SK-N-MC (cell line): ENCODE data around the gene UBE2L6.

Experiments
- EZH2 ChIP-seq: fragments of 200-600 bp; sonication (generic); IDR thresholded peaks from one replicate; pipeline ENCODE4 v1.6.1; 2017; ENCODE audit warnings: antibody characterized with exemption
- POLR2AphosphoS5 ChIP-seq: IDR thresholded peaks from 2 replicates; pipeline ENCODE4 v1.6.1; 2012; ENCODE audit warnings: mild to moderate bottlenecking, low read depth, low read length, borderline replicate concordance

DNA sequence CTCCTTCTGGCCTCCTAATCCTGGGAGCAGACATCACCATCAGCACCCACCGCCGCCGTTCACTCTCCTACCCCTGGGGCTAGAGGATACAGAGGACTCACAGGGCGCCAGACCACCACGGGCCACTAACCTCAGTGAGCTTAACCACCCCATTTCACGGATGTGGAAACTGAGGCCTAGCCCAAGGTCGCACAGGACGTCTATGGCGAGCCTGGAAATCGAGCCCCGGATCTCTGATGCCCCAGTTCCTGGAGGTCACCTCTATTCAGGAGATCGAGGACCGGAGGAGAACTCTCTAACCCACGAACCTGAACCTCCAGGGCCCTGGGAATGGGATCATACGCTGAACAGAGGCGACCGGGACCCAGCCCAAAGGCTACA is 37.3 kb downstream of the UBE2L6 start:
- TF ChIP-seq EZH2 (no peak), POLR2AphosphoS5 (no peak)
